ENCODE data around the gene ARRDC1. TPM values are rescaled to one million over a fixed set of nuclear protein-coding genes. Genes with fewer than 3 reads are reported as not detected.

The ARRDC1 gene
- total RNA-seq, 3 donors from 2014 or later = 58.1 to 111 (median 100.0) TPM

DNA sequence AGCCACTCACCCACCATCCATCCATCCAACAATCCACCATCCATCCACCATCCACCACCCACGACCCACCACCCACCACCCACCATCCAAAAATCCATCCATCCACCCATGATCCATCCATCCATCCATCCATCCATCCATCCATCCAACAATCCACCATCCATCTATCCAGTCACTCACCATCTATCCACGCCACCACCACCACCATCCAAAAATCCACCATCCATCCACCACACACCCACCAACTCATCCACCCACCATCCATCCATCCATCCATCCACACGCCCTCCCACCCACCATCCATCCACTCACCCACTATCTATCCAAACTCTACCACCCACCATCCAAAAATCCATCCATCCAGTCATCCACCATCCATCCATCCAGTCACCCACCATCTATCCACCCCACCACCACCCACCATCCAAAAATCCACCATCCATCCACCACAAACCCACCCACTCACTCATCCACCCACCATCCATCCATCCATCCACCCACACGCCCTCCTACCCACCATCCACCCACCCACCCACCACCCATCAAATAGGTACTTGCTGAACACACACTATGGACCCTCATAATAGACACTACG lies 35.8 kb upstream of the ARRDC1 start:
- no peaks in the 10 kb centered on the region for H3K9me3 ChIP-seq
- TF ChIP-seq, protein P1, sequence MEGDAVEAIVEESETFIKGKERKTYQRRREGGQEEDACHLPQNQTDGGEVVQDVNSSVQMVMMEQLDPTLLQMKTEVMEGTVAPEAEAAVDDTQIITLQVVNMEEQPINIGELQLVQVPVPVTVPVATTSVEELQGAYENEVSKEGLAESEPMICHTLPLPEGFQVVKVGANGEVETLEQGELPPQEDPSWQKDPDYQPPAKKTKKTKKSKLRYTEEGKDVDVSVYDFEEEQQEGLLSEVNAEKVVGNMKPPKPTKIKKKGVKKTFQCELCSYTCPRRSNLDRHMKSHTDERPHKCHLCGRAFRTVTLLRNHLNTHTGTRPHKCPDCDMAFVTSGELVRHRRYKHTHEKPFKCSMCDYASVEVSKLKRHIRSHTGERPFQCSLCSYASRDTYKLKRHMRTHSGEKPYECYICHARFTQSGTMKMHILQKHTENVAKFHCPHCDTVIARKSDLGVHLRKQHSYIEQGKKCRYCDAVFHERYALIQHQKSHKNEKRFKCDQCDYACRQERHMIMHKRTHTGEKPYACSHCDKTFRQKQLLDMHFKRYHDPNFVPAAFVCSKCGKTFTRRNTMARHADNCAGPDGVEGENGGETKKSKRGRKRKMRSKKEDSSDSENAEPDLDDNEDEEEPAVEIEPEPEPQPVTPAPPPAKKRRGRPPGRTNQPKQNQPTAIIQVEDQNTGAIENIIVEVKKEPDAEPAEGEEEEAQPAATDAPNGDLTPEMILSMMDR (IDR thresholded peaks at IDR 0.05) = no peak
- DNase-seq (no peak), ATAC-seq (no peak)
- no peak overlapping the region for H3K4me3 ChIP-seq
- H3K36me3 ChIP-seq (ENCODE audit: low read depth) = no peaks in the 10 kb centered on the region
- intact Hi-C loops (cut with DNase I, micrococcal nuclease) = no loop called here
- H3K4me1 ChIP-seq (ENCODE audit: low read depth) = no peaks in the 10 kb centered on the region

DNA sequence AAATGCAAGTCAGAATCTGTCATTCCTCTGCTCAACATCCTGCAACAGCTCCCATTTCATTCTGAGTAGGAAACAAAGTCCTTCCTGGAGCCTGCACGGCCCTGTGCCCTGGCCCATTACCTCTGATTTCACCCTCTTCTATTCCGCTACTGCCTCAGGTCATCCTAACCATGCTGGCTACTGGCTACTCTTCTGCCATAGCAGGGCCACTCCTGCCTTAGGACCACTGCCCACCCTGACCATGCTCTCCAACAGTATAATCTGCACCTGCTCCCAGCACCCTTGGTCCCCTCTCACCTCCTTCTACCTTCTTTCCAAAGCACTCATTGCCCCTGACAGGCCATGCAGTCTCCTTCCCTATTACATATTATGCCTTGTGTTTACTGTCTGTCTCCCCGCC lies 34.9 kb upstream of the ARRDC1 start:
- H3K9me3 ChIP-seq = no peaks in the 10 kb centered on the region
- intact Hi-C loops (cut with DNase I, micrococcal nuclease) = no loop called here
- no peaks in the 10 kb centered on the region for H3K36me3 ChIP-seq (ENCODE audit: low read depth)
- TF ChIP-seq, protein P1 (IDR thresholded peaks at IDR 0.05) = no peak
- no peaks in the 10 kb centered on the region for H3K4me1 ChIP-seq (ENCODE audit: low read depth)
- no peak overlapping the region for H3K4me3 ChIP-seq
- no peak for DNase-seq
- ATAC-seq = no peak

DNA sequence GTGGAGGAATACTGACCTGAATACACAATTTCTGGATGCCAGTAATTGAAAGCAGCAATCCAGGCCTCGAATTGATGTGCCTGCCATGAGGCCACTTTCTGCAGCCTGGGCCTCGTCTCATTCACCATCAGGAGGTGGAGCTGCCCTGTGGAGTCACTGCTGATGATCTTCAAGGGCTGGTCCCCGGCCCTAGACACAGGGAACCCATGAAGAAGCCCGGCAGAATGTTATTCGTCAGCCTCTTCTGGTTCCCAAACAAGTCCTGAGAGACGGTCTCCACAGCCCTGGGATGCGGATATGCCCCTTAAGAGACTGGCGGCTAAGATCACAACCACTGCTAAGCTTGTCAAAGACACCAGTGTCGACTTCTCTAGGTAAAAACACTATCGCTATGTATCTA lies 31.3 kb upstream of the ARRDC1 start:
- H3K9me3 ChIP-seq = no peaks in the 10 kb centered on the region
- no peak overlapping the region for H3K4me3 ChIP-seq
- TF ChIP-seq, protein P1 (IDR thresholded peaks at IDR 0.05) = no peak
- intact Hi-C loops (cut with DNase I, micrococcal nuclease) = no loop called here
- ATAC-seq = no peak
- peaks cover 18% of the 10 kb centered on the region for H3K4me1 ChIP-seq (ENCODE audit: low read depth)
- no peaks in the 10 kb centered on the region for H3K36me3 ChIP-seq (ENCODE audit: low read depth)
- DNase-seq = no peak

DNA sequence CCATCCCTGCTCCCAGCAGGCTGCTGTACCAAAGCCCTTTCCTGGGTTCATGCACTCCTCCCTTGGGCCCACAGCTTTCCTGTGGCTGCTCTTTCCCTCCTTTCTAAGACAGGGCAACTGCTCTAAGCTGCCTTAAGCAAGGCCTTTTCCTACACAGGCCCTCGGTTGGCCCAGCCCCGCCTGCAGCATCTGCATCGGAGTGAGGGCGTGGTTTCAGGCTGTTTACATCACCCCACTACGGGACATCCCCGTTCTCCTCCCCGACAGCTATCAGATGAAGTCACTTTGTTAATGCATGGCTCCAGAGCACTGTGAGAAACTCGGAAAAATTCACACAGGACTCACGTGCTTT lies 30.1 kb upstream of the ARRDC1 start:
- Histone ChIP-seq H3K9me3 (no peaks in the 10 kb centered on the region), H3K36me3 (ENCODE audit: low read depth) (no peaks in the 10 kb centered on the region), H3K4me3 (no peak overlapping the region), H3K4me1 (ENCODE audit: low read depth) (peaks cover 19% of the 10 kb centered on the region)
- no peak for DNase-seq
- no peak for ATAC-seq
- TF ChIP-seq, protein P1 (IDR thresholded peaks at IDR 0.05) = no peak
- intact Hi-C loops (cut with DNase I, micrococcal nuclease) = no loop called here

DNA sequence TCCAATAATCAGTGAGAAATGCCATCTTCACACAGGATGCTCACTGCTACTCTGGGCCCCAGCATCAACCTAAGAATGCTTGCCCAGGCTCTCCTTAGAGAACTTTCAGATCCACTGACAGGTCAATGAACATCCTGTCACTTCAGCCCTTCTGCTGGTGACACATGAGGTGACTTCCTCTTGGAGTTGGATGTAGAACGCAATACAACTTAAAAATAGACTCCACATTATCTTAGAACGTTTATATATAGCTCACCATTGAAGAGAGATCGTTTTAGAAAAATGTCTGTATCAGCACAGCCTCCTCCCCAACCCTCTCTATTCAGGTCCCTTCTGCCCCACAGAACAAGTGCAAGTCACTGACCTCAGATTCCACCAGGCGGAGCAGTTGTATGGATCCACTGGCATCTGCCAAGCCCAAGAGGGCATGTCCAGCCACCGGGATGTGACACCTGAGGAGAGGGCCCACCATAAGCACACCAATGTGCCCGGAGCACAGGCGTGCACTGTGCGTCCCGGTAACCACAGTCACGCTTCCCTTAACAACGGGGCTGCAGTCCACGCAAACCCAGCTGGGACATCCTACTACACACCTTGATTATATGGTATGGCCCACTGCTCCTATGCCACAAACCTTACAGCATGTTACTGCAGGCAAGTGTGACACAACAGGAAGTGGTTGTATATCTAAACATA lies 29.6 kb upstream of the ARRDC1 start:
- Histone ChIP-seq H3K4me3 (no peak overlapping the region), H3K4me1 (ENCODE audit: low read depth) (peaks cover 19% of the 10 kb centered on the region), H3K9me3 (no peaks in the 10 kb centered on the region), H3K36me3 (ENCODE audit: low read depth) (no peaks in the 10 kb centered on the region)
- DNase-seq = no peak
- ATAC-seq = no peak
- TF ChIP-seq, protein P1 (IDR thresholded peaks at IDR 0.05) = no peak
- intact Hi-C loops (cut with DNase I, micrococcal nuclease) = no loop called here
